DMS53 treated with DMSO at 0.1 percent for 48 hours (cell line): ENCODE data around the gene CCDC183.
"Not testable (repeated sequence)": the region's sequence is repeated elsewhere in the genome, so short reads cannot be mapped to it uniquely, and the experiment has no call there.

ENCODE experiments used
- DNase-seq: peaks from one replicate; lab custom pipeline; 2025; ENCODE audit not compliant: unreplicated experiment; lab: John Stamatoyannopoulos, UW

CCDC183 gene

DNA sequence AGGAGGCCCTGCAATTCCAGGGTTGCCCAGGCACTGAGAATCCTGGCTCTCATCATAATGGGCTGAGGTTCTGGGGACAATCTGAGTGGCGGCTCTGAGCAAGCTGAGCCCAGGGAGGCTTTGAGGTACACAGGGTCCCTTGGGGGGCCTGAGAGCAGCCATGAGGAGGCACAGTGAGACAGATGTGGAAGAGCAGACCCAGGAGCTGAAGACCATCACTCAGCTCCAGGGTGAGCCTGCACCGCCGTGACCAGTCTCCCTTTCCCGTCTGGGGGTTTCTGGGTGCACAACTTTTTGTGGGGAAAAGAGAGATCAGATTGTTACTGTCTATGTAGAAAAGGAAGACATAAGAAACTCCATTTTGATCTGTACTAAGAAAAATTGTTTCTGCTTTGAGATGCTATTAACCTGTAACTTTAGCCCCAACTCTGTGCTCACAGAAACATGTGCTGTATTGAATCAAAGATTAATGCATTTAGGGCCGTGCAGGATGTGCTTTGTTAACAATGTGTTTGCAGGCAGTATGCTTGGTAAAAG lies at the start of gene CCDC183:
Gene CCDC183, plus strand, starts transcription at position 101 of the 537 bp plus-strand sequence. Its CDS starts 60 bp downstream, at position 161.
- no peak for DNase-seq

DNA sequence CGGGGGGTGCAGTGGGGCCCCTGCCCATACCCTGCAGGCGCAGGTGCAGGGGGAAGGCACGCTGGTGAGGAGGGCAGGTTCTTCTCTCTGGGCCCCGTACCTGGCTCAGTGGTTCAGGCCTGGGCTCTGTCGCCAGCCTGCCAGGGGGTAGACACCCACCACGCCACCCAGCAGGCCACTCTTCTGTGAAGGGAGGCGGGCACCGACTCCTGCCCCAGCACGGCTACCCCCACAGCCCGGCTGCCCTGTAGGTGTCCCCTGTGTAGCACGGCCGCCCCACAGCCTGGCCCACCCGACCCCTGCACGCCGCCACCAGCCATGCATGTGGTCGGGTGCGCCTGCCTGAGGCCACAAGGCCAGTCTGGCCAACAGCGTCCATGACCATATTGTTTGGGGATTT lies 49.5 kb upstream of the CCDC183 start:
- DNase-seq = no peak

- no peak for DNase-seq
Measured at GRCh38 chr9:136747161-136748060, 48.7 kb upstream of the CCDC183 start.

GRCh38 chr9:136748201-136748600 lies 47.9 kb upstream of the CCDC183 start, which contains the start of gene LCN6:
Gene LCN6 (minus strand): TSS chr9:136748525. CDS start chr9:136748483, 42 bp downstream.
- DNase-seq = no peak

DNA sequence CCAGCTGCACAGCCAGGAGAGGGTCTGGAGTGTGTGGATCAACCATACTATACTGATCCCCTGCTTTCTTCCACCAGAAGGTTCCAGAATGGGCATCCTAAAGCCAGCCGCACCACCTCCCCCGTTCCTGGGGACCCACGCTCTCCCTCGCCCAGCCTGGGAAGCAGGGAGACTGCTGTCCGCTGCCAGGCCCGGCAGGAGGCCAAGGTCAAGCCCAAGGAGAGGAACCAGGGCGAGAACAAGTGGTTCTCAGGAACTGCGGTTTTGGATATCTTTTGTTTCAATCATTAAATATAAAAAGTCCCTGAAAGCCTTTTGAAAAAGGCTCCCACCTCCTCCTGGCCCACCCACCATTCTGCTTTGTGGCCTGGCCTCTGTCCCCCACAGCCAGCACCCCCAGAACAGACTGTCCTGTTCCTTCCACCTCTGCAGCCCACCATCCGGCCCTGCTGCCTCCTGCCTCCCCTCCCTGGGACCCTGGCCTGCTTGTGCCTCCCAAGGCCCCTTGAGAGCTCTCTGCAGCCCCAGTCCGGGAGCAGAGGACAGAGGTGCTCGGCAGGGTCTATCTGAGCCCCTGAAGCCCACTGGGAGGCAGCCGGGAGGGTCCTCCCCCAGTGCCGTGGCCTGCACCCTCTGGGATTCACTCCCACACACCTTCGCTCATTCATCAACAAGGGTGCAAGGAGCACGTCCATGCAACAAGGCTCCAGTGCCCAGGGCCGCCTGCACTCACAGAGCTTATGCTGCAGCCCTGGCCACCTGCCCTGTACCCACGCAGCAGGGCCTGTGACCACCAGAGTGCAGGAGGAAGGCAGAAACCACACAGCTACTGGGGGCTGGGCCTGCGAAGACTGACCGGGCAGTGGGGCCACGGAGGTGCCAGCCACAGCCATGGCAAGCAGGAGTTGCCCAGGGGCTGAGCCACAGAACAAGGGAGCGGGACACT lies 47.2 kb upstream of the CCDC183 start:
- no peak for DNase-seq

GRCh38 chr9:136750526-136750925 lies 45.6 kb upstream of the CCDC183 start:
- DNase-seq = no peak

DNA sequence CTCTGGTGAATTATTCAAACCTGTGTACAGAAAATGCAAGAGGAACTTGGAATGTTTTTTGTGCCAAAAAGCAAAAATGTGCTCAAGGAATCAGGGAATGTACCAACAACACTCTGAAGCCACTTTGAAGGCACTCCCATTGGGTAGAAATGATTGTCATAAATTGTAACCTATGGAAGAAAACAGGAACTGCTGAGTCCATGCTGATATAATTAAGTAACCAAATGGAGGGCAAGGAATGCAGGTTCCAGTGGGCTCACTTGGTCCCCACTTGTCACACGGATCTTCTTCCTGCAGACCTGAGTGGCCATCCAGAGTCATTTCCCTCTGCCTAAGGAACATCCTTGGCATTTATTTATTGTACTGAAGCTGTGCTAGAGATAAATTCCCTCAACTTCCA lies 44.9 kb upstream of the CCDC183 start:
- DNase-seq = no peak

DNA sequence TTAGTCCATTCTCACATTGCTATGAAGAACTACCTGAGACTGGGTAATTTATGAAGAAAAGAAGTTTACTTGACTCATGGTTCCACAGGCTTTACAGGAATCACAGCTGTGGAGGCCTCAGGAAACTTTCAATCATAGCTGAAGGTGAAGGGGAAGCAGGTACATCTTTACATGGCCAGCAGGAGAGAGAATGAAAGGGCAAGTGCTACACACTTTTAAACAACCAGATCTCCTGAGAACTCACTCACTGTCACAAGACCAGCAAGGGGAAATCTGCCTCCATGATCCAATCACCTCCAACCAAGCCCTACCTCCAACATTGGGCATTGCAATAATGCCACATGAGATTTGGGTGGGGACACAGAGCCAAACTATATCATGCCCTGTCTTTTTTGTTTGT lies 44.3 kb upstream of the CCDC183 start:
- DNase-seq = no peak

DNA sequence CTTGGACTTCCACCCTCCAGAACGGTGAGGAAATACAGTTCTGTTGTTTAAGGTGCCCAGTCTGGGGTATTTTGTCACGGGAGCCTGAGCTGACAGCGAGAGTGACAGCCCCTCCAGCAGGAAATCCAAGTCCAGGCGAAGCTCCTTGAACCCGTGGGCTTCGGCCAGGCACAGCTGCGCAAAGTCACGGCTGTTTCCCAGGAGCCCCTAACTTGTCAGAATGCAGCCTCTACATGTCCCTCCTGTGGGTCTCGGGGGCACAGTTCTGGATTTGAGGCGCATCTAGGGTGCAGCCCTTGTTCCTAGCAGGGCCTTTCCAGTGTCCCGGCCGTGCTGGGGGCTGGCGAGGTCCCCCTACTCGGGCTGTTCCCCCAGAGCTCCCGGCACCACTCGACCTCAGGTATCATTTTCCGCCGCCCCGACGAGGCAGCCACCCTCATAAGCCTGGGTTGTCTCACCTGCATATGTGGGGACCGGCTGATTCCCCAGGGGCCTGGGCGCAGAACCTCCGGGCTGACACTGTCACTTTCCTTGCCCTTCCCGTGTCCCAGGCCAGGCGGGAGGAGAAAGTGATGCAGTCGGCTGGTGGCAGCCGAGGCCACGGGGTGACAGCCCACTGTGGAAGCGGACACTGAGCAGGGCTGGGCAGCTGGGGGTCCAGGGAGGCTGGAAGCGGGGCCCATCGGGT lies 42.6 kb upstream of the CCDC183 start:
- DNase-seq = no peak

DNA sequence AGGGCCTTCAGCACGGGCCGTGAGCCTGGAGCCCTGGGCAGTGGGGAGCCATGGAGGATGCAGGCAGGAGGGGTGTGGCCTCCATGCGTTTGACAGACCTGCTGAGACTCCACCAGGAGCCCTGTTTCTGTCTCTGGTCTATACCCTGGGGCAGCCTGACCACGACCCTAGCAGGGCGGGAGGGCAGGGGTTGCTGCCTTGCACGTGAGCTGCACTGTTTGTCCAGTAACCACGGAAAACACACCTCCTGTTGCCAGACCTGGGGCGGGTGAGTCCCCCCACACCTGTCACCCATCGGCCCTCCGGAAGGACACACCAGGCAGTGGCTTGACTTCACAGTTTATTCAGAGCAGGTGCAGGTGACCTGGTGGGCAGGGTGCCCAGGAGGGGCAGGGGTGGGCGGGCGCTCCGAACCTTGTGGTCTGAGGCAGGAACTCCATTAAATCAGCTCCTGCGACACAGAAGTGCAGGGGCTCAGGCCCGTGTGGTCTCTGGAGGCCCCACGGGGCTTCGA lies 42.0 kb upstream of the CCDC183 start:
- DNase-seq = peak; percentile 9

DNA sequence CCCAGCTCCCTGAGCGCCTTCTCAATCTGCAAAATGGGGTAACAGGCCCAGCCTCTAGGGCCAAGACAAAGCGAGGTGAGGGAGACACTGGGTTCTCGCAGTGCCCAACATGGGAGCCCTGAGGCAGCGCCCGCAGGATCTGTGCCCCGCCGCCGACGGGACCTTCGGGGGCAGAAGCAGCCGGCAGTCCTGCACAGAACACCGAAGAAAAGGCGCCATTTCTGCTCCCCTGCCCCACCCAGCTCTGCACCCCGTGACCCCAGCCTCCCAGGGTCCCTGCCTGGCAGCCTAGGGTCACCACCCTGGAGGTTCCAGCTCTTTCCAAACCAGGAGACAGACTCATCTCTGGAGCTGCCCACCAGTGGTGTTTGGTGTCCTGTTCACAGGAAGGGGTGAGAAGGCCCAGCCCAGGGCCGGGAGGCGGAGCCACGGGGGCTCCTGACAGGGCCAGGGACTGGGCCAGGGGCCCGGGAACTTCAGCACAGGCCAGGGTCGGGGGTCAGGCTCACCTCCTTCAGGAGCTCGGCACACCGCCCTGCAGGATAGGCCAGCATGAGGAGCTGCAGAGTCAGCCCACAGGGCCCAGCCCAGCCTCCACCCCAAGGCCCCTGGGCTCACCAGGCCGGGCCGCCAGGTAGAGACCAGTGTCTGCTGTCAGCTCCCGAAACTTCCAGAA lies 41.4 kb upstream of the CCDC183 start:
- DNase-seq = no peak

DNA sequence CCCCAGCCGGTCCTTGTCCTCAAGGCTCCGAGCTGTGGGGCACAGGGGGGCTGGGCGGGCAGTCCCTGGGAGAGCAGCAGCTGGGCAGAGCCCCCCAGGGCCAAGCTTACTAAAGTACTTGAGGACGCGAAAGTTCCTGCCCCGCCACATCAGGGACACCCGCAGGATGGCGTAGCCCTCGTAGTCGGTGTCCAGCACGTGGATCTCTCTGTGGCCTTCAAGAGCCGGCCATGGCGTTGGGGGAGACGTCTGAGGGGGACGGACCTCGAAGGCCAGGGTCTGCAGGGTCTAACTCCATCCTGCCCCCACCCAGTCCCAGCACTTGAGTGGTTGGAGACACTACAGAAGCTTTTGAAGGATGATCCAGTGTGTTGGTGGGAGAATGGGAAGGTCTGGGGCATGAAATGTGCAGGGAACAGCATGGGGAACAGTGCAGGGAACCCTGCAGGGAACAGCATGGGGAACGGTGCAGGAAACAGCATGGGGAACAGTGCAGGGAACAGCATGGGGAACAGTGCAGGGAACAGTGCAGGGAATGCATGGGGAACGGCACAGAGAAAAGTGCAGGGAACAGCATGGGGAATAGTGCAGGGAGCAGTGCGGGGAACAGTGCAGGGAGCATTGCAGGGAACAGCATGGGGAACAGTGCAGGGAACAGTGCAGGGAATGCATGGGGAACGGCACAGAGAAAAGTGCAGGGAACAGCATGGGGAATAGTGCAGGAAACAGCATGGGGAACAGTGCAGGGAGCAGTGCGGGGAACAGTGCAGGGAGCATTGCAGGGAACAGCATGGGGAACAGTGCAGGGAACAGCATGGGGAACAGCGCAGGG lies 40.6 kb upstream of the CCDC183 start:
- not testable (repeated sequence) for DNase-seq

- DNase-seq = no peak
Measured at GRCh38 chr9:136756134-136756438, 40.1 kb upstream of the CCDC183 start.

DNA sequence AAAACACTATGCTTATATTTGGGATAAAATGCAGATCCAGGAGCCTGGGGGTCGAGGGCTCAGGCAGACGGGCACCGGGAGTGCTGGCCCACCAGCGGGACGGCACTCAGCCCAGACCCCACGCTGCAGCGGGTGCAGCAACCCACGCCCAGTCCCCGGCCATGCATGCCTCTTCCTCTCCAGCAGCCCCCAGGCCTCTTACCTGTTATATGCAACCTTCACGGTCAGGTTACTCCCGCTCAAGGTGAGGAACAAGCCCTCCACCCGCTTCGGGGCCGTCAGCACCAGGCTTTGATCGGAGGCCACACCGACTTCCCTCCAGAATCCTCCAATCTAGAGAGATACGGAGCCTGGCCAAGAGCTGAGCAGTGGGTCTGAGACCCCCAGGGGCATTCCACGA lies 39.3 kb upstream of the CCDC183 start:
- no peak for DNase-seq

GRCh38 chr9:136757328-136757727 lies 38.8 kb upstream of the CCDC183 start:
- DNase-seq = no peak

- DNase-seq = no peak
Measured at GRCh38 chr9:136757751-136758140, 38.4 kb upstream of the CCDC183 start.

- no peak for DNase-seq
Measured at GRCh38 chr9:136759001-136759400, 37.1 kb upstream of the CCDC183 start.

GRCh38 chr9:136759436-136760325 lies 36.5 kb upstream of the CCDC183 start:
- no peak for DNase-seq
